ENCODE results near the gene WEE2. TPM values are rescaled to one million over a fixed set of nuclear protein-coding genes. Genes with fewer than 3 reads are reported as not detected.

Gene WEE2
- total RNA-seq, 1 experiment from 2014 or later = not detected

DNA sequence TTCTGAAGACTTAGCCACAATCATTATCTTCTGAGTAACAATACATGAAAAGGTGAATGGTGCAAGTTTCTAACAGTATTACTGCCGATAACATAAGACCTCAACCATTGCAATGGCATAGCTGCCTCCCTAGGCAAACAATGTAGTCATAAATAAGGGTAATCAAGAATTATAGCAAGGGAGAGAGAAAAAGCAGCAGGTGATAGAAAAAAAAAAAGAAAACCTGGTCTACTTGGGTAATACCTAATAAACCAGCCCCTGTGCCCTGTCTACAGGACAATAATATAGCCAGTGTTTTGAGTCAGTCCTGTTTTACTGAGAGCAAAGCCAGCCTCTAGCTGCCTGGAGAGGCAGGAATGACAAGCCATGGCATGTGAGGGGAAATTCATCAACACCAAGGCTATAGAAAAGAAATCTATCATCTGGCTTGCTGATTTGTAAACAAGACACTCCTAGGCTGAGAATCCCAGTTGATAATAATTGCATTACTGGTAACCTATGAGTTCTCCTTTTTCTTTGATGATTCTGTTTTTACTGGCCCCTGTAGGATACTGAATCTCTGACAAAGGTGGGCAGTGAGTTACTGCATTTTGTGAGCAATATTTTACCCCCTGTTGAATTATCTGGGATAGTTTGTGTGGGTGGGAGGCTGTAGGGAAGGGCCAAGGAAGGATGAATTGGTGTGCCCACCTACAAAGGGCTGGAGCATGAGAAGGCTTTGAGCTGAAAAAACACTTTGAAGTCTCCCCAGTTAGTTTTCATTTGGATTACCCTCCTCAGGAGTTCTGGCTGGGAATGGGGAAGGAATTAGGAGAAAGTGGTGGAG lies 1.7 kb upstream of the WEE2 start:
- H3K9me3 ChIP-seq (ENCODE audit: control insufficient read depth in 1 of 2, insufficient read depth in 1 of 2, low read depth in 1 of 2, low read length in 2 of 2) = no peaks in the 10 kb centered on the region
- H3K4me2 ChIP-seq (ENCODE audit: low read length) = no peak overlapping the region
- ATAC-seq = no peak
- POLR2A ChIA-PET = no interaction called here
- TF ChIP-seq JUND (IDR thresholded peaks at IDR 0.05) = no peak
- TF ChIP-seq, protein P1, sequence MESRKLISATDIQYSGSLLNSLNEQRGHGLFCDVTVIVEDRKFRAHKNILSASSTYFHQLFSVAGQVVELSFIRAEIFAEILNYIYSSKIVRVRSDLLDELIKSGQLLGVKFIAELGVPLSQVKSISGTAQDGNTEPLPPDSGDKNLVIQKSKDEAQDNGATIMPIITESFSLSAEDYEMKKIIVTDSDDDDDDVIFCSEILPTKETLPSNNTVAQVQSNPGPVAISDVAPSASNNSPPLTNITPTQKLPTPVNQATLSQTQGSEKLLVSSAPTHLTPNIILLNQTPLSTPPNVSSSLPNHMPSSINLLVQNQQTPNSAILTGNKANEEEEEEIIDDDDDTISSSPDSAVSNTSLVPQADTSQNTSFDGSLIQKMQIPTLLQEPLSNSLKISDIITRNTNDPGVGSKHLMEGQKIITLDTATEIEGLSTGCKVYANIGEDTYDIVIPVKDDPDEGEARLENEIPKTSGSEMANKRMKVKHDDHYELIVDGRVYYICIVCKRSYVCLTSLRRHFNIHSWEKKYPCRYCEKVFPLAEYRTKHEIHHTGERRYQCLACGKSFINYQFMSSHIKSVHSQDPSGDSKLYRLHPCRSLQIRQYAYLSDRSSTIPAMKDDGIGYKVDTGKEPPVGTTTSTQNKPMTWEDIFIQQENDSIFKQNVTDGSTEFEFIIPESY (IDR thresholded peaks at IDR 0.05; ENCODE audit: extremely low read depth, insufficient replicate concordance, low read length) = no peak
- TF ChIP-seq SIN3A (IDR thresholded peaks at IDR 0.05; ENCODE audit: low read depth) = no peak
- no peak for TF ChIP-seq FOSL1 (IDR thresholded peaks at IDR 0.05; ENCODE audit: low read depth)
- no peak for TF ChIP-seq CEBPB (IDR thresholded peaks at IDR 0.05; ENCODE audit: low read depth)
- TF ChIP-seq CBX3 (IDR thresholded peaks at IDR 0.05; ENCODE audit: low read depth) = no peak
- no peak for TF ChIP-seq YY1 (IDR thresholded peaks at IDR 0.05; ENCODE audit: extremely low read depth, insufficient replicate concordance, low read depth, low read length)
- TF ChIP-seq EZH2phosphoT487 (IDR thresholded peaks at IDR 0.05; ENCODE audit: borderline replicate concordance) = no peak
- H3K4me3 ChIP-seq (replicated peaks in 1 of 2; ENCODE audit: low read depth in 1 of 2, low read length in 2 of 2) = no peak overlapping the region
- H3K27ac ChIP-seq (ENCODE audit: low read depth, low read length) = no peak overlapping the region
- H3K36me3 ChIP-seq (ENCODE audit: control insufficient read depth in 1 of 2, insufficient read depth in 2 of 2, low read length in 2 of 2) = no peaks in the 10 kb centered on the region
- no peak overlapping the region for H2AFZ ChIP-seq (ENCODE audit: low read depth, low read length, poor library complexity, severe bottlenecking)
- DNase-seq (ENCODE audit: low read depth, low spot score) = no peak
- H3K9ac ChIP-seq (ENCODE audit: low read length) = no peak overlapping the region
- H3K79me2 ChIP-seq (ENCODE audit: insufficient read depth, low read length) = no peaks in the 10 kb centered on the region
- peaks cover 8 to 10% of the 10 kb centered on the region in 2 experiments; a peak in 2 of 4 replicates for H3K4me1 ChIP-seq (ENCODE audit: control insufficient read depth in 1 of 2, insufficient read depth in 2 of 2, low read length in 2 of 2)
- no peaks in the 10 kb centered on the region for H3K27me3 ChIP-seq (ENCODE audit: insufficient read depth, low read length)
- RAD21 ChIA-PET (ENCODE audit: low non-redundant PET in 1 of 2, low total read pairs in 2 of 2, uncharacterized antibody in 2 of 2, unreplicated experiment in 2 of 2) = no interaction called here
- no peaks in the 10 kb centered on the region for H4K20me1 ChIP-seq (ENCODE audit: insufficient read depth)
- no peaks in the 10 kb centered on the region for H3K9me2 ChIP-seq (ENCODE audit: insufficient read depth)
- intact Hi-C loops (cut with micrococcal nuclease) = no loop called here
- CTCF ChIA-PET = no interaction called here
- BruUV-seq (replicated peaks) = no TSS peak
